Measurements from ENCODE around the gene TNFSF18.

TNFSF18 gene

GRCh38 chr1:173023343-173023742 is 27.4 kb downstream of the TNFSF18 start:
- Histone ChIP-seq H3F3A (ENCODE audit: control insufficient read depth, insufficient read depth) (peaks cover 9% of the 10 kb centered on the region), H3K9me3 (ENCODE audit: control insufficient read depth, insufficient read depth, low read length) (no peaks in the 10 kb centered on the region), H3K79me2 (ENCODE audit: control insufficient read depth, low read length) (no peaks in the 10 kb centered on the region), H3K4me2 (ENCODE audit: low read length) (no peak overlapping the region), H3K9me2 (replicated peaks; ENCODE audit: control insufficient read depth, low read length) (no peaks in the 10 kb centered on the region), H3K36me3 (ENCODE audit: control insufficient read depth, low read length) (no peaks in the 10 kb centered on the region), H3K27me3 (ENCODE audit: control insufficient read depth, low read length) (no peaks in the 10 kb centered on the region), H4K20me1 (ENCODE audit: control insufficient read depth, insufficient read depth, low read depth, low read length) (no peaks in the 10 kb centered on the region), H3K4me3 (ENCODE audit: low read length) (no peak overlapping the region), H3K27ac (ENCODE audit: low read depth, low read length) (no peak overlapping the region), H3K4me1 (ENCODE audit: control insufficient read depth, low read length) (peaks cover 29% of the 10 kb centered on the region)
- TF ChIP-seq EZH2phosphoT487 (IDR thresholded peaks at IDR 0.05; ENCODE audit: borderline replicate concordance, low read length) (no peak), CTCF (IDR thresholded peaks at IDR 0.05; ENCODE audit: low read depth, low read length, poor library complexity, severe bottlenecking) (no peak)

GRCh38 chr1:173020138-173020750 is 30.5 kb downstream of the TNFSF18 start:
- no peaks in the 10 kb centered on the region for H3K9me3 ChIP-seq (ENCODE audit: control insufficient read depth, insufficient read depth, low read length)
- no peaks in the 10 kb centered on the region for H3K9me2 ChIP-seq (replicated peaks; ENCODE audit: control insufficient read depth, low read length)
- peaks cover 9% of the 10 kb centered on the region for H3F3A ChIP-seq (ENCODE audit: control insufficient read depth, insufficient read depth)
- no peaks in the 10 kb centered on the region for H3K27me3 ChIP-seq (ENCODE audit: control insufficient read depth, low read length)
- no peaks in the 10 kb centered on the region for H3K36me3 ChIP-seq (ENCODE audit: control insufficient read depth, low read length)
- peaks cover 48% of the 10 kb centered on the region for H3K4me1 ChIP-seq (ENCODE audit: control insufficient read depth, low read length)
- peak overlapping the region; percentile 71 for H3K27ac ChIP-seq (ENCODE audit: low read depth, low read length)
- TF ChIP-seq EZH2phosphoT487 (IDR thresholded peaks at IDR 0.05; ENCODE audit: borderline replicate concordance, low read length) (no peak), CTCF (IDR thresholded peaks at IDR 0.05; ENCODE audit: low read depth, low read length, poor library complexity, severe bottlenecking) (no peak)
- H4K20me1 ChIP-seq (ENCODE audit: control insufficient read depth, insufficient read depth, low read depth, low read length) = no peaks in the 10 kb centered on the region
- peak overlapping the region; percentile 18 for H3K4me3 ChIP-seq (ENCODE audit: low read length)
- no peaks in the 10 kb centered on the region for H3K79me2 ChIP-seq (ENCODE audit: control insufficient read depth, low read length)
- H3K4me2 ChIP-seq (ENCODE audit: low read length) = peak overlapping the region; percentile 47

GRCh38 chr1:173017792-173018191 is 32.9 kb downstream of the TNFSF18 start:
- Histone ChIP-seq H3F3A (ENCODE audit: control insufficient read depth, insufficient read depth) (peaks cover 9% of the 10 kb centered on the region), H3K36me3 (ENCODE audit: control insufficient read depth, low read length) (no peaks in the 10 kb centered on the region), H3K4me1 (ENCODE audit: control insufficient read depth, low read length) (peaks cover 48% of the 10 kb centered on the region), H3K9me3 (ENCODE audit: control insufficient read depth, insufficient read depth, low read length) (no peaks in the 10 kb centered on the region), H4K20me1 (ENCODE audit: control insufficient read depth, insufficient read depth, low read depth, low read length) (no peaks in the 10 kb centered on the region), H3K4me3 (ENCODE audit: low read length) (peak overlapping the region; percentile 23; the same call in 1 of the 2 replicates), H3K27me3 (ENCODE audit: control insufficient read depth, low read length) (no peaks in the 10 kb centered on the region), H3K4me2 (ENCODE audit: low read length) (peak overlapping the region; percentile 41), H3K27ac (ENCODE audit: low read depth, low read length) (no peak overlapping the region), H3K79me2 (ENCODE audit: control insufficient read depth, low read length) (no peaks in the 10 kb centered on the region), H3K9me2 (replicated peaks; ENCODE audit: control insufficient read depth, low read length) (no peaks in the 10 kb centered on the region)
- no peak for TF ChIP-seq EZH2phosphoT487 (IDR thresholded peaks at IDR 0.05; ENCODE audit: borderline replicate concordance, low read length)
- no peak for TF ChIP-seq CTCF (IDR thresholded peaks at IDR 0.05; ENCODE audit: low read depth, low read length, poor library complexity, severe bottlenecking)

Data from DOHH2 (cell line).